ENCODE measurements around the gene GRK2.

GRK2 gene

GRCh38 chr11:67277231-67277961 lies 11.1 kb downstream of the GRK2 start:
- intact Hi-C loops (cut with DNase I): no loop called here
- DNase-seq: peak in 34 of 42 donors; percentile 32 to 82 (median 58)

GRCh38 chr11:67278135-67278938 lies 12.1 kb downstream of the GRK2 start:
- peak in 1 of 42 donors; percentile 3 for DNase-seq

GRCh38 chr11:67278939-67279588 lies 12.8 kb downstream of the GRK2 start:
- intact Hi-C loops (cut with DNase I): no loop called here
- peak in 1 of 42 donors; percentile 2 for DNase-seq

More at GRCh38 chr11:67278135-67278938, 12.1 kb downstream of the GRK2 start:
- intact Hi-C loops (cut with DNase I): no loop called here

GRCh38 chr11:67279589-67280340 lies 13.5 kb downstream of the GRK2 start:
- DNase-seq: peak in 1 of 42 donors; percentile 2
- intact Hi-C loops (cut with DNase I): no loop called here

GRCh38 chr11:67280341-67280787 lies 14.1 kb downstream of the GRK2 start:
- no peak for DNase-seq
- intact Hi-C loops (cut with DNase I): no loop called here

GRCh38 chr11:67280788-67281551 lies 14.7 kb downstream of the GRK2 start:
- peak in 1 of 42 donors; percentile 2 for DNase-seq
- intact Hi-C loops (cut with DNase I): no loop called here

GRCh38 chr11:67281552-67282150 lies 15.4 kb downstream of the GRK2 start:
- intact Hi-C loops (cut with DNase I): no loop called here
- no peak for DNase-seq

- DNase-seq: peak in 1 of 42 donors; percentile 1
- intact Hi-C loops (cut with DNase I): no loop called here
Measured at GRCh38 chr11:67282155-67282875, 16.0 kb downstream of the GRK2 start.

- peak in 1 of 42 donors; percentile 2 for DNase-seq
- intact Hi-C loops (cut with DNase I): no loop called here
Measured at GRCh38 chr11:67282876-67283371, 16.7 kb downstream of the GRK2 start.

- peak in 1 of 42 donors; percentile 3 for DNase-seq
- intact Hi-C loops (cut with DNase I): no loop called here
Measured at GRCh38 chr11:67283481-67283963, 17.2 kb downstream of the GRK2 start.

GRCh38 chr11:67284811-67285540 lies 18.7 kb downstream of the GRK2 start:
- intact Hi-C loops (cut with DNase I): no loop called here
- peak in 1 of 42 donors; percentile 4 for DNase-seq

GRCh38 chr11:67285541-67286498 lies 19.5 kb downstream of the GRK2 start:
- peak in 1 of 42 donors; percentile 3 for DNase-seq
- intact Hi-C loops (cut with DNase I): no loop called here

- peak in 7 of 42 donors; percentile 3 to 60 (median 35) for DNase-seq
- intact Hi-C loops (cut with DNase I): no loop called here
Measured at GRCh38 chr11:67286621-67287333, 20.5 kb downstream of the GRK2 start.

Measured in head of caudate nucleus (tissue), 42 donors.